Activated T-helper 2 cell treated with anti-CD3 and anti-CD28 coated beads, Interferon-gamma antibody, Interleukin-2, Interleukin-4, amounts not matched to agents 10 μg/mL and 5 μg/mL and 100 μg/mL, durations not matched to agents 14 hours and 24 hours and 36 hours (primary cell): ENCODE data around the gene PTGDR2. TPM values are rescaled to one million over a fixed set of nuclear protein-coding genes. Genes with fewer than 3 reads are reported as not detected.

Source experiments
- DNase-seq: peaks from one replicate; pipeline ENCODE4 v3.0.0; 2021; ENCODE audit warnings: low spot score
- H3K27ac Mint-ChIP-seq: one replicate; pipeline ENCODE4 v1.8.0; 2021; ENCODE audit warnings: mixed read lengths
- H3K27me3 Mint-ChIP-seq: one replicate; pipeline ENCODE4 v1.8.0; 2021; ENCODE audit warnings: low read depth, mixed read lengths
- H3K36me3 Mint-ChIP-seq: one replicate; pipeline ENCODE4 v1.8.0; 2021; ENCODE audit warnings: low read depth, mixed read lengths
- H3K4me1 Mint-ChIP-seq: one replicate; pipeline ENCODE4 v1.8.0; 2021; ENCODE audit warnings: low read depth, mixed read lengths
- H3K4me3 Mint-ChIP-seq: one replicate; pipeline ENCODE4 v1.8.0; 2021; ENCODE audit warnings: low read depth, mild to moderate bottlenecking, moderate library complexity, mixed read lengths
- H3K9me3 Mint-ChIP-seq: one replicate; pipeline ENCODE4 v1.8.0; 2021; ENCODE audit warnings: mixed read lengths
- intact Hi-C: fragments of 100-400 bp; cut with micrococcal nuclease; formaldehyde crosslinking; loops from one replicate; pipeline ENCODE4 v1.15.1; 2023
- total RNA-seq: library from RNA; stranded (reverse); gene quantifications from 2 replicates; pipeline ENCODE4 v1.2.3, GENCODE V29; 2022

PTGDR2 gene
- total RNA-seq, 1 donor from 2014 or later, result 0.32 TPM

DNA sequence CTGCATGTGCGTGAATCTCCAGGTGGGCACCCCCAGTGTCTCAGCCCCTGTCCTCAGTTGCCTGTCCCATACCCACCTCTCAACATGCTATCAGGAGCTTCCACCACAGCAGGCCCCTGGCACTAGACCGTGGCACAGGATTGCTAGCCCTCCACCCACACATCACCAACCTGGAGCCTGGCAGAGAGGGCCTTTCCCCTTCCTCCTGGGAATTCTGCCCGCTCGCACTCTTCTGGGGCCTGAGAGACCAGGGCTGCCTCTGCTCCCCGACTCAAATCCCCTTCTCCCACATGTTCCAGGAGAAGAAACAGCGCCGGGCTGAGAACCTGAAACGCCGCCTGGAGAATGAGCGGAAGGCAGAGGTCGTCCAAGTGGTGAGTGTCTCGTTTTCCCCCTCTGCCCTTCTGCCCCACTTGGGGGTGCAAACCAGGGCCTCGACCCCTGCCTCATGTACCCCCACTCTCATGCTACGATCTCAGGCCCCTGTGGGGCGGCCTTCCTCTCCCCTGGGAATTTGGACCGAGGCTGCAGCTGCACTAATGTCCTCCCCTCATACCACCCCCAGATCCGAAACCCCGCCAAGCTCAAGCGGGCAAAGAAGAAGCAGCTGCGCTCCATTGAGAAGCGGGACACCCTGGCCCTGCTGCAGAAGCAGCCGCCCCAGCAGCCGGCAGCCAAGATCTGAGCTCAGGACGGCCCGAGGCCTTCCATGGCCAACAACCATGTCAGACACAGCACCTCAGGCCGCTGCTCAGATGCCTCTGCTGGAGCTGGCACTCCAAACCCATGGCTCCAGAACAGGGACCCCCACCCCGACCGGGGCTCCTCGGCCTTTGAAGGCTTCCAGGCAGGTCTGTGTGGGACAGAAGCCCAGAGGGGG, 5.9 kb downstream of the PTGDR2 start:
- Mint-ChIP-seq H3K36me3 (peaks cover 51% of the 10 kb centered on the region), H3K4me3 (no peak overlapping the region), H3K4me1 (peaks cover 14% of the 10 kb centered on the region), H3K9me3 (no peaks in the 10 kb centered on the region), H3K27me3 (no peaks in the 10 kb centered on the region), H3K27ac (no peak overlapping the region)
- intact Hi-C loops, result no loop called here
- DNase-seq, result no peak

DNA sequence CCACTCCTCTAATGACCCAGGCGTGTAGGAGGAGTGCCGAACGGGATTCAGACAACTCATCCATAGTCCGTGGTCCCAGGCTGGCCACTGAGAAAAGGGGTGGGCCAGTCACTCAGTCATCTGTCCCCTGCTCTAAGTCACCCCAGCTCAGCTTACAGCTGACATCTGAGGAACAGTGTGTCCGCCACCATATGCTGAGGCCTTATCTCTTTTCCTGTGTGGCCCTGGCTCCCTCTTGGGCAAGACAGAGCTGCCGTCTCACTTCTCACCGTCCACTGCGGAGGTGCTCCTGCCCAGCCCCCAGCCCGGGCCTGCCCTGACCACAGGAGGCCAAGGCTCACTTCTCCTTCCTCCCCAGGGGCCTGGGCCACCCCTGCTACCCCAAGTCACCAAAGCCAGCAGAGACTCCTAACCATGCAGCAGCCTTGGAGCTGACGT, 7.0 kb downstream of the PTGDR2 start:
- Mint-ChIP-seq H3K27me3 (no peaks in the 10 kb centered on the region), H3K4me1 (peaks cover 18% of the 10 kb centered on the region), H3K27ac (no peak overlapping the region), H3K36me3 (peaks cover 60% of the 10 kb centered on the region), H3K9me3 (no peaks in the 10 kb centered on the region), H3K4me3 (no peak overlapping the region)
- no peak for DNase-seq
- intact Hi-C loops, result no loop called here

DNA sequence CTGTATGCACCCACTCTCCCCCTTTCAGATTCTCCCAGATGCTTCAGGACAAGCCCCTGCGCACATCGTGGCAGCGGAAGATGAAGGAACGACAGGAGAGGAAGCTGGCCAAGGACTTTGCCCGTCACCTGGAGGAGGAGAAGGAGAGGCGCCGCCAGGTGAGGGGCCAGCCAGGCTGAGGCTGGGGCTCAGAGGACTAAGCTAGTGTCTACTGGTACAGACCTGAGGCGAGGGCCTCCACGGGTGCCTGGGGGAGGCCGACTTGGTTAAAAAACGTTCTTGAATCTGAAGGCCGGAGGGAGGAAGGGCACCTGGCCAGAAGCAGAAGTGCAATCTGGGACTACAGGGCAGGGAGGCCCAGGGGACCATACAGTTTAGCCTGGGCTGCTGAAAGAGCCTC, 7.9 kb downstream of the PTGDR2 start:
- Mint-ChIP-seq H3K27me3 (no peaks in the 10 kb centered on the region), H3K36me3 (peaks cover 62% of the 10 kb centered on the region), H3K9me3 (no peaks in the 10 kb centered on the region), H3K27ac (no peak overlapping the region), H3K4me3 (no peak overlapping the region), H3K4me1 (peaks cover 22% of the 10 kb centered on the region)
- no peak for DNase-seq
- intact Hi-C loops, result no loop called here

DNA sequence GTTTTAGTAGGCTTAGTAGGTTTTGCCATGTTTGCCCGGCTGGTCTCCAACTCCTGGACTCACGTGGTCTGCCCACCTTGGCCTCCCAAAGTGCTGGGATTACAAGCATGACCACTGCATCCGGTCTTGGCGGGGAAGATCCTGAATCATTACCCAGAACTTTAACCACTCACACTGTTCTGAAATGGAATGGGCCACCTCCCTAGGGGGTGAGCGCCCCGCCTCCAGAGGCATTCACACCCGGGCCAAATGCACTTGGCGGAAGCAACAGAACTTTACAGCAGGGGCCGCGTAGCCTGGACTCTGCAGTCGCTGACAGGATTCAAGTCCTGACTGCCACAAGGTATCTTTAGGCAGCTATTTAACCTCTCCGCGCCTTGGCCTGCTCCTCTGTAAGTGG, 8.5 kb downstream of the PTGDR2 start:
- H3K4me1 Mint-ChIP-seq, result peaks cover 22% of the 10 kb centered on the region
- peaks cover 62% of the 10 kb centered on the region for H3K36me3 Mint-ChIP-seq
- no peaks in the 10 kb centered on the region for H3K27me3 Mint-ChIP-seq
- H3K9me3 Mint-ChIP-seq, result no peaks in the 10 kb centered on the region
- no peak overlapping the region for H3K27ac Mint-ChIP-seq
- intact Hi-C loops, result no loop called here
- no peak for DNase-seq
- H3K4me3 Mint-ChIP-seq, result no peak overlapping the region

DNA sequence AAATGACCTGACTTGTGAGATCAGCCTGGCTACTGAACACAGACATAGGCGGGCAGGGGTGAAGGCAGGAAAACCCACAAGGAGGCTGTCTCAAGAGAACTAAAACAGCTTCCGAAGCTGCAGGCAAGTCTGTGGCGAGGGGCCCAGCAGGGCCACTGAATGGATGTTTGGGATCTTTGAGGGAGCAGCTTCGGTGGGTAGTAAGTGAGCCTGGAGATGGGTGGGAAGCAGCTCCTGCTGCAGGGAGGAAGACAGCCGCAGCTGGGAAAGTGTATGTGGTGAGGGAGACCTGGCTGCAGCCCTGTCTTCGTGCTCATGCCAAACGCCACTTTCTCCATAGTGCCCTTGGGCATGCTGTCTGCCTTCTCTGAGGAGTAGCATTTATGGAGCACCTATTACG, 10.4 kb downstream of the PTGDR2 start:
- peaks cover 29% of the 10 kb centered on the region for H3K4me1 Mint-ChIP-seq
- peak overlapping the region; percentile 90 for H3K4me3 Mint-ChIP-seq
- H3K36me3 Mint-ChIP-seq, result peaks cover 45% of the 10 kb centered on the region
- DNase-seq, result no peak
- H3K27me3 Mint-ChIP-seq, result no peaks in the 10 kb centered on the region
- intact Hi-C loops, result no loop called here
- H3K9me3 Mint-ChIP-seq, result no peaks in the 10 kb centered on the region
- H3K27ac Mint-ChIP-seq, result no peak overlapping the region

DNA sequence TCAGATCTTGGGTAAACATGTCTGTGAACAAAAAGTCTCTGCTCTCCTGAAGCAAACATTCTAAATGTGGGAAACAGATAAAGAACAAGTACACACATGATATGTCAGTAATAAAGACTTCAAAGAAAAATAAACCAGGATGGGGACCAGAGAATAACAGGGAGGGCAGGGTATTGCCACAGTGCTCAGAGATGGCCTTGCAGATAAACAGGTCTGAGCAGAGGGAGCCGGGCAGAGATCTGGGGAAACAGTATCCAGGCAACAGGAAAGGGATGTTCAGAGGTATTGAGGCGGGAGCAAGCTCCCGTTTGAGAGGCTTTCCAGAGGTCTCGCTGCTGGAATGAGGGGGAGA, 10.9 kb downstream of the PTGDR2 start:
- no peak for DNase-seq
- Mint-ChIP-seq H3K9me3 (no peaks in the 10 kb centered on the region), H3K4me3 (peak overlapping the region; percentile 90), H3K4me1 (peaks cover 29% of the 10 kb centered on the region), H3K36me3 (peaks cover 42% of the 10 kb centered on the region), H3K27me3 (no peaks in the 10 kb centered on the region), H3K27ac (peak overlapping the region; percentile 2)
- intact Hi-C loops, result no loop called here

DNA sequence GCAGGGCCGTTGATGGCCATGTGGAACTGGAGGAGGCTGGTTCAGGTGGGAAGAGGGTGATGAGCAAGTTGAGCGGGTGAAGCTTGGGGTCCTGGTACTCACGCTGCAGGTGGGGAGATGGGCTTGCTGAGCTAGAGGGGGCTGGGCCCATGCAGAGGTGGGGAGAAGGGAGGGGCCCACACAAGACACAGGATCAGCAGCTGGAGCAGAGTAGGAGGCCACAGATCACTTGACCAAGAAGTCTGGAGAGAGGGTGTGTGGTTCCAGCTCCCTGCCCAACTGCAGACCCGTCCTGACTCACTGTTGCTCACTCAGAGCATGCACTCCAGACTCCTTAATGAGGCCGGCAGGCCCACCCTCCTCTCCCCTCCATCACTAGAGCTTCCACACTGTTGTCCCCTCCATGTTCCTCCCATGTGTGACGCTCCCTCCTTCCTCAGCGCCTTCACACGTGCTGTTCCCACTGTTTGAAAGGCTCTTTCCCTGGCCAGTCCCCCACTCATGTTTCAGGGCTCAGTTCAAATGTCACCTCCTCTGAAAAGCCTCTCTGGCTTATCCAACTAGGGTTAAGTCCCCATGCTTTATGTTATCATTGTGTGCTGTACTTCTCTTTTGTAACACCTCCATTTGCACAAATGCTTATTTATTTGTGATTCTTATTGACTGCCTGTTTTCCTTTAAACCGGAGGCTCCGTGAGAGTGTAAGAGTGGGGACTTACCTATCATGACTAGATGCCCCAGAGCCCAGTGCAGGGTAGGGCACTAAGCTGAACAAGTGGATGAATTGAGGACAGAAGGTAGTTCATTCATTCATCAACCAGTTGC, 11.5 kb downstream of the PTGDR2 start:
- DNase-seq, result no peak
- H3K27me3 Mint-ChIP-seq, result no peaks in the 10 kb centered on the region
- H3K4me3 Mint-ChIP-seq, result peak overlapping the region; percentile 90
- H3K27ac Mint-ChIP-seq, result peak overlapping the region; percentile 13
- peaks cover 29% of the 10 kb centered on the region for H3K4me1 Mint-ChIP-seq
- H3K9me3 Mint-ChIP-seq, result no peaks in the 10 kb centered on the region
- intact Hi-C loops, result no loop called here
- H3K36me3 Mint-ChIP-seq, result peaks cover 38% of the 10 kb centered on the region

DNA sequence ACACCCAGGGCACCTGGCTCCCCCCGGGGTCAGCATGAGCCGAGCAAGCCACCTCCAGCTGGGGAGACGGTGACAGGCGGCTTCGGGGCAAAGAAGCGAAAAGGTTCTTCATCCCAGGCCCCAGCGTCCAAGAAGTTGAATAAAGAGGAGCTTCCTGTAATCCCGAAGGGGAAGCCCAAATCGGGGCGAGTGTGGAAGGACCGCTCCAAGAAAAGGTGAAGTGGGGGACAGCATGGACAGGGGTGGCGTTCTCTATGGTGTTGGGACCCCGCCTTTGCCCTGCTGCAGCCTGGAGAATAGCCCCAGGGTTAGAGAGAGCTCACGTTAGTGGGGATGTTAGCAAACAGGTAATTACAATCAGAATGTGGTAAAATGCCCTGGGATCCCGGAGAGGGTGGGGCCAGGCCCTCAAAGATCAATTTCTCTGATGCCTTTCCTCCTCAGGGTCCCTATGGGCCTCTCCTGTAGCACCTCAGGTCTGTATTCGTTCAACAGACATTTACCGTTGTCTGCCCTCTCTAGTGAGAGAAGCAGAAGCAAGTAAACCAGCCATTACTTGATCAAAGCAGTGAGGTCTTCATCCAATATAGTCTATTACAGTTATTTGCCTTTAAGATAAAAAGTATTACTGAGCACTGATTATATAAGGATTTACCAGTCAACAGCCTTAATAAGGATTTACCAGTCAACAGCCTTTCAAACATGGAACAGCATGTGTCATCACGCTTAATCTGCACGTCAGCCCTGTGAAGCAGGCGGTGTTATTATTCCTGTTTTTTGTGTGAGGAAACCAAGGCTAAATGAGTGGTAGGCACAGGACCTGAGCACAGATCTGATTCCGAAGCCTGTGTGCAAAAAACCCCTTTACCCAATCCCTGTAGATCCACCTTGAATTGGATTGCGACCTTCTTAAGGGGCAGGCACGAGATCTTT, 12.8 kb downstream of the PTGDR2 start:
- Mint-ChIP-seq H3K4me1 (peaks cover 35% of the 10 kb centered on the region), H3K27me3 (no peaks in the 10 kb centered on the region), H3K9me3 (no peaks in the 10 kb centered on the region), H3K4me3 (peak overlapping the region; percentile 90), H3K27ac (peak overlapping the region; percentile 88), H3K36me3 (peaks cover 31% of the 10 kb centered on the region)
- no peak for DNase-seq
- intact Hi-C loops, result loop anchor here (2.0 kb wide), 1 partner anchor 62 kb away; no protein-coding TSS in a partner anchor

DNA sequence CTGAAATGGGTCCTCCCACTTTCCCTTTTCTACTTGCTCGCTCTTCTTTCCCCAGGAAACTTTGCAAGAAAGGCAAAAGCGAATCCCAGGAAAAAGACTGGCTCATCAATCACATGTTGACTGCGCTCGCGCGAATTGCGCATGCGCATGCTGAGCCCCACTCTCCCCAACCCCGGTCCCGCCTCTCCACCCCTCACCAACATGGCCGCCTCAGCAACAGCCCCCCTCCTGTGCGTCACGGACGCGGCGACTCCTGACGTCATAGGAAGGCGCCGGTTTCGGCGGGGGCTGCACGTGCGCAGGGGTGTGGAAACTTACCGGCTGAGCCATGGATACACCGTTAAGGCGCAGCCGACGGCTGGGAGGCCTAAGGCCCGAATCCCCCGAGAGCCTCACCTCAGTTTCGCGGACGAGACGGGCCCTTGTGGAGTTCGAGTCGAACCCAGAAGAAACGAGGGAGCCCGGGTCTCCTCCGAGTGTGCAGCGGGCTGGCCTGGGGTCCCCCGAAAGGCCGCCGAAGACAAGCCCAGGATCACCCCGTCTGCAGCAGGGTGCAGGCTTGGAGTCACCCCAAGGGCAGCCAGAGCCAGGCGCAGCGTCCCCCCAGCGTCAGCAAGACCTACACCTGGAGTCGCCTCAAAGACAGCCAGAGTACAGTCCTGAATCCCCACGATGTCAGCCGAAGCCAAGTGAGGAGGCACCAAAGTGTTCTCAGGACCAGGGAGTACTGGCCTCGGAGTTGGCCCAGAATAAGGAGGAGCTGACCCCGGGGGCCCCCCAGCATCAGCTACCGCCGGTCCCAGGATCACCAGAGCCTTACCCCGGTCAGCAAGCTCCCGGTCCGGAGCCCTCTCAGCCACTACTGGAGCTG, 13.7 kb downstream of the PTGDR2 start, which contains the start of gene CCDC86:
CCDC86 (plus strand) TSS at position 317 of the 871 bp plus-strand sequence; CDS start at position 329, 12 bp downstream.
- intact Hi-C loops, result loop anchor here (2.0 kb wide), 1 partner anchor 63 kb away; no protein-coding TSS in a partner anchor
- Mint-ChIP-seq H3K4me1 (peaks cover 44% of the 10 kb centered on the region), H3K4me3 (peak within 1 kb of the TSS; percentile 90), H3K27ac (peak within 1 kb of the TSS; percentile 88), H3K36me3 (peaks cover 27% of the 10 kb centered on the region), H3K27me3 (no peaks in the 10 kb centered on the region), H3K9me3 (no peaks in the 10 kb centered on the region)
- DNase-seq, result peak; percentile 97

DNA sequence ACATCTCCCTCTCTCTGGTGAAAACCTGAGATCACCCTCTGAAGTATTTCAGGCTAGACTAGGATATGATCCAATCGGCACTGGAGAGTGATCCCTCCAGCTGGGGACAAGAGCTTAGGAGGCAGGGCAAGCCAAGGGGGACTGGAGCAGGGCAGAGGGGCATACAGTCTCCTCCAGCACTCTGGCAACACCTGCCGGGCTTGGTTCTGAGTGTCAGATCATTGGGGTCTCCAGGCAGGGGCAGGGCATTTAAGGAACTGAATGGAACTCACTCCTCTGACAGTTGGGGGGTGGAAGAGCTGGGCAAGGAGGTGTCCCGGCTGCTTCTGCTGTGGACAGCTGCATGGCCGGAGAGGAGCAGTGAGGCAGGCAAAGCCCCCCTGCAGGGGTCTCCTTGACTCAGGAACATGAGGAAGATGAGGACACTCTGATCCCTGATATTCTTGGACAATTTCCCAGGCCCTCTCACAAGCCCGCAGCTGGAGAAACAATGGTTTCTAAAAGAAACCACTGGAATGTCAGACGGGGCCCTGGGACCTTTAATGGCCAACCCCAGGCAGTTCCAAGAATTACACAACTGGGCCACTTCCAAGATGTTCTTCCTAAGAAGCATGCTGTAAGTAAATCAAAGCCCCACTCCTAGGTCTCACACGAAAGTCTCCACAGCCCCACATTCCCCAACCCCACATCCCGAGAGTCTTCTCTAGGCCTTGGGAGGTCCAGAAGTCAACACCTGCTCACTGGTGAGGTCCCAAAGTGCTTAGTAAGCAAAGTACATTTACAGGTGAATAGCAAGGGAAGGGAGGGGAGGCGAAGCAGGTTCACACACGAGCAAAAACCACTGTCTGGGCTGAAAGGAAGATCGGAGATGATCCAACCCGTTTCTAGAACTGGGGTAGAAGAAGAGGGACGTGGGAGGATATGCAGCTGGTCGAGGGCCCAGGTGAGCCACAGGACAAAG, 15.0 kb downstream of the PTGDR2 start:
- H3K4me3 Mint-ChIP-seq, result peak overlapping the region; percentile 65
- peaks cover 54% of the 10 kb centered on the region for H3K4me1 Mint-ChIP-seq

DNA sequence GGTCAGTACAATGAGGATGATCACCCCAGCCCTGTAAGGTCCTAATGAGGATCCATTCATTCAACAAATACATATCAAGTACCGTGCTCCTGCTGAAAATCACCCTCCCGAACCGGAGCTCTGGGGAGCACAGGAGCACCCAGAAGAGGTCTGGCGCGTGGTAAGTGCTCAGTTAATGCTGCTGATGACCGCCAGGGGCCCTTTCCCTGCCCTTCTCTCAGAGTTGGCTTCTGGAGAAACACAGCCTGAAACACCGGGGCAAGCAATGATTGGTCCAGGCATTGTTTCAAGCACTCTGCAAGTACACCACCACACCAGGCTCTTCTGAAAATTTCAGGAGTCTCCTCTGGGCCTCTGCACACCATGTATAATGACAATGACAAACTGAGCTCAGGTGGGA, 17.6 kb downstream of the PTGDR2 start:
- no peak for DNase-seq
- no peaks in the 10 kb centered on the region for H3K9me3 Mint-ChIP-seq
- peaks cover 54% of the 10 kb centered on the region for H3K4me1 Mint-ChIP-seq
- H3K27ac Mint-ChIP-seq, result no peak overlapping the region
- H3K4me3 Mint-ChIP-seq, result no peak overlapping the region
- no peaks in the 10 kb centered on the region for H3K27me3 Mint-ChIP-seq
- intact Hi-C loops, result no loop called here
- H3K36me3 Mint-ChIP-seq, result no peaks in the 10 kb centered on the region

More for the DNA sequence above, 15.0 kb downstream of the PTGDR2 start:
- H3K36me3 Mint-ChIP-seq, result peaks cover 22% of the 10 kb centered on the region
- no peak for DNase-seq
- no peaks in the 10 kb centered on the region for H3K27me3 Mint-ChIP-seq
- intact Hi-C loops, result no loop called here
- no peaks in the 10 kb centered on the region for H3K9me3 Mint-ChIP-seq
- peak overlapping the region; percentile 74 for H3K27ac Mint-ChIP-seq
